HepG2 (cell line): ENCODE results near the gene PIAS3. TPM values are rescaled to one million over a fixed set of nuclear protein-coding genes. Genes with fewer than 3 reads are reported as not detected.

Experiments used
- FOXO1 ChIP-seq: sonication (generic); formaldehyde crosslinking; IDR thresholded peaks from 2 replicates; pipeline ENCODE4 v1.4.0; 2020; ENCODE audit warnings: missing genetic modification reagents
- JUNB ChIP-seq: sonication (generic); formaldehyde crosslinking; IDR thresholded peaks from 2 replicates; pipeline ENCODE4 v1.8.0; 2022; ENCODE audit warnings: missing genetic modification reagents, mild to moderate bottlenecking, borderline replicate concordance
- KDM5A ChIP-seq: fragments of 200-600 bp; sonication (generic); IDR thresholded peaks from 2 replicates; pipeline ENCODE4 v1.7.0; 2018; ENCODE audit warnings: antibody characterized with exemption, mild to moderate bottlenecking, low read length, borderline replicate concordance
- NBN ChIP-seq: fragments of 450-650 bp; conservative IDR thresholded peaks from 2 replicates; pipeline ENCODE4 v1.6.1; 2017
- PHF5A ChIP-seq: IDR thresholded peaks from one replicate; pipeline ENCODE4 v1.6.1; 2018; ENCODE audit warnings: low read depth, missing genetic modification reagents; ENCODE audit not compliant: unreplicated experiment
- POGZ ChIP-seq: sonication (generic); formaldehyde crosslinking; IDR thresholded peaks from 2 replicates; pipeline ENCODE4 v1.4.0; 2020; ENCODE audit warnings: mild to moderate bottlenecking, missing genetic modification reagents
- POLR2AphosphoS2 ChIP-seq: IDR thresholded peaks from 2 replicates; pipeline ENCODE4 v1.6.1; 2011; ENCODE audit warnings: low read depth, low read length, improper control_type of control experiment
- SRSF4 ChIP-seq: fragments of 200-400 bp; formaldehyde crosslinking; IDR thresholded peaks from one replicate; pipeline ENCODE4 v1.6.1; 2018; ENCODE audit warnings: mild to moderate bottlenecking, low read depth, low read length, moderate library complexity; ENCODE audit not compliant: poor library complexity, severe bottlenecking
- TMF1 ChIP-seq: sonication (generic); formaldehyde crosslinking; IDR thresholded peaks from 2 replicates; pipeline ENCODE4 v1.8.1; 2022; ENCODE audit warnings: low read depth, missing genetic modification reagents
- XBP1 ChIP-seq: sonication (generic); formaldehyde crosslinking; IDR thresholded peaks from 2 replicates; pipeline ENCODE4 v1.5.0; 2020; ENCODE audit warnings: missing genetic modification reagents
- ZIK1 ChIP-seq: sonication (generic); formaldehyde crosslinking; IDR thresholded peaks from 2 replicates; pipeline ENCODE4 v1.5.0; 2020; ENCODE audit warnings: mild to moderate bottlenecking, low read depth, missing genetic modification reagents, borderline replicate concordance
- ZKSCAN5 ChIP-seq: sonication (generic); formaldehyde crosslinking; IDR thresholded peaks from 2 replicates; pipeline ENCODE4 v1.5.1; 2020; ENCODE audit warnings: mild to moderate bottlenecking, missing genetic modification reagents
- ZMAT3 ChIP-seq: sonication (generic); formaldehyde crosslinking; conservative IDR thresholded peaks from 2 replicates; pipeline ENCODE4 v1.7.0; 2021; ENCODE audit warnings: missing genetic modification reagents
- ZNF383 ChIP-seq: sonication (generic); formaldehyde crosslinking; IDR thresholded peaks from 2 replicates; pipeline ENCODE4 v1.4.0; 2020; ENCODE audit warnings: missing genetic modification reagents, mild to moderate bottlenecking, borderline replicate concordance
- ZNF737 ChIP-seq: sonication (generic); formaldehyde crosslinking; IDR thresholded peaks from 2 replicates; pipeline ENCODE4 v1.5.0; 2020; ENCODE audit warnings: missing genetic modification reagents, mild to moderate bottlenecking, borderline replicate concordance
- ZNF839 ChIP-seq: sonication (generic); formaldehyde crosslinking; IDR thresholded peaks from 2 replicates; pipeline ENCODE4 v1.4.0; 2020; ENCODE audit warnings: missing genetic modification reagents, mild to moderate bottlenecking, borderline replicate concordance
- ZNF850 ChIP-seq: sonication (generic); formaldehyde crosslinking; conservative IDR thresholded peaks from 2 replicates; pipeline ENCODE4 v1.9.0; 2021; ENCODE audit warnings: mild to moderate bottlenecking, missing genetic modification reagents
- ZSCAN20 ChIP-seq: sonication (generic); formaldehyde crosslinking; IDR thresholded peaks from 2 replicates; pipeline ENCODE4 v1.4.0; 2020; ENCODE audit warnings: missing genetic modification reagents, mild to moderate bottlenecking, borderline replicate concordance
- ZSCAN9 ChIP-seq: IDR thresholded peaks from 2 replicates; pipeline ENCODE4 v1.6.1; 2016; ENCODE audit warnings: borderline replicate concordance
- polyA plus RNA-seq, 8 experiments: library from polyadenylated mRNA; depleted of rRNA in 3 of 8; stranded (reverse) in 7 of 8; unstranded in 1 of 8; fragments of >200 nt; fragmentation: Illumina TruSeq in 4 of 8; extraction: Trizol in 4 of 8; gene quantifications; 2 replicates each; pipeline versions ENCODE4 v1.2.1 to v1.2.3, GENCODE V29; 2011 to 2016; ENCODE audit warnings: low read depth in 4 of 8, missing spikeins in 1 of 8, mixed read lengths in 1 of 8; ENCODE audit not compliant: insufficient read depth in 1 of 8
- total RNA-seq, 5 experiments: library from RNA; depleted of rRNA; stranded (reverse); fragments of >200 nt; fragmentation: Illumina TruSeq; extraction: Trizol; gene quantifications; 2 replicates each; pipeline ENCODE4 v1.2.3, GENCODE V29; 2016; ENCODE audit warnings: low read depth in 1 of 5
- TF ChIP-seq, protein P1 (sequence below): sonication (generic); IDR thresholded peaks from 2 replicates; pipeline ENCODE4 v1.6.1; 2016; ENCODE audit warnings: low read depth, borderline replicate concordance
- TF ChIP-seq, protein P2 (sequence below): sonication (generic); formaldehyde crosslinking; IDR thresholded peaks from 2 replicates; pipeline ENCODE4 v1.4.0; 2020; ENCODE audit warnings: missing genetic modification reagents
- TF ChIP-seq, protein P3 (sequence below): sonication (generic); formaldehyde crosslinking; IDR thresholded peaks from 2 replicates; pipeline ENCODE4 v1.8.0; 2022; ENCODE audit warnings: missing genetic modification reagents, mild to moderate bottlenecking, borderline replicate concordance
- TF ChIP-seq, protein P4 (sequence below): sonication (generic); formaldehyde crosslinking; IDR thresholded peaks from 2 replicates; pipeline ENCODE4 v1.4.0; 2020; ENCODE audit warnings: mild to moderate bottlenecking, missing genetic modification reagents

Gene PIAS3
- total and polyA plus RNA-seq, 2 of the 13 experiments (the other 11 are each of a cell fraction or from before 2014, with no cell fraction given): 3.7 to 8.0 TPM

DNA sequence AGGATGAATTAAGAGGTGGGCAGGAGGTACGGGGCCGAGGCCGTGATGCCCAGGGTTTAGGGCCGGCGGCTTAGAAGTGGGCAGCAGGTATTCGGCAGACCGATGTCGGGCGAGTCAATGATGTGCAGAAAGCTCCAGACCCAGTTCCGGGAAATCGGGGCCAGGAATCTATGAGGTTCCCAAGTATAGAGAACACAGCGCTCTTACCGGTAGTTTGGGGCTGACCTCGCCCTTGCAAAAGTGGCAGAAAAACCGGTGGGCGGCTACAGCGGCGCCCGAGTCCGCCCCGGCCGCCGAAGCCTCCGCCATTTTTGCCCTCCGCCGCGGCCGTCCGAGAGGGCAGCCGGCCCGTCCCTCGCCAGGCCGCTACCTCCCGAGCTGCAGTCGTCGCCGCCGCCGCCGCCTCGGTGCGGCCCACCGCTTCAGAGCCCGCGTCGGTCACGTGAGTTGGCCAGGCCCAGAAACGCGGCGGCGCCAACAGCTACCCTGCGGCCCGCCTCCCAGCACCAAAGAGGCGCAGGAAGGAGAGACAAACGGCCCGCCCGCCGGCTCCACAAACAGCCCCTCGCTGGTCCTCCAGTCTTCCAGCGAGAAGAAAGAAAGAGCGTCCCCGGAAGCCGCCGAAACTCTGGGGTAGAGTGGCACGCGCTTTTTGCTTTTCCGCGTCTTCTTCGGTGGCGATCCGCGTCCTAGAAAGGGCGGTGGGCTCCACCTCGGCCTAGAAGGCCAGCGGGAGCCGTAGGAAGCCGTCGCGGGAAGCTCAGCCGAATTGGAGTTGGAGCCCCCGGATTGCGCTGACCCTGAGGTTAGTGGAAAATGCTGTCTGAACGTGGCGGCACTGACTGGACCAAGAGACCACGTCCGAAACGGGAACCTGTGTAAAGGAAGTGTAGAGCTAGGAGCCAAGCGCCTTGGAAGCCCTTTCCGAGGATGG is 35.0 kb downstream of the PIAS3 start, which contains the start of the genes POLR3C and RNF115 (continued):
- TF ChIP-seq ZKSCAN5 (no peak), ZSCAN9 (CRISPR knock-in tag) (no peak), ZNF383 (CRISPR knock-in tag) (no peak), POLR2AphosphoS2 (no peak), POGZ (CRISPR knock-in tag) (peak; percentile 41; the same call in 1 of the 2 replicates), ZNF839 (CRISPR knock-in tag) (no peak), ZIK1 (CRISPR knock-in tag) (peak; percentile 80; the same call in 1 of the 2 replicates), PHF5A (no peak), XBP1 (no peak), ZNF737 (CRISPR knock-in tag) (no peak), ZSCAN20 (CRISPR knock-in tag) (peak; percentile 75; the same call in 1 of the 2 replicates), KDM5A (peak; percentile 63), TMF1 (CRISPR knock-in tag) (peak; percentile 38; the same call in 1 of the 2 replicates), FOXO1 (0 out of 2 replicates have a peak, but pooled peaks have one; percentile 41), SRSF4 (no peak), JUNB (CRISPR knock-in tag) (no peak), ZMAT3 (CRISPR knock-in tag) (0 out of 2 replicates have a peak, but pooled peaks have one; percentile 67), ZNF850 (CRISPR knock-in tag) (peak; percentile 53; the same call in 1 of the 2 replicates), NBN (no peak)
- TF ChIP-seq, protein P1, sequence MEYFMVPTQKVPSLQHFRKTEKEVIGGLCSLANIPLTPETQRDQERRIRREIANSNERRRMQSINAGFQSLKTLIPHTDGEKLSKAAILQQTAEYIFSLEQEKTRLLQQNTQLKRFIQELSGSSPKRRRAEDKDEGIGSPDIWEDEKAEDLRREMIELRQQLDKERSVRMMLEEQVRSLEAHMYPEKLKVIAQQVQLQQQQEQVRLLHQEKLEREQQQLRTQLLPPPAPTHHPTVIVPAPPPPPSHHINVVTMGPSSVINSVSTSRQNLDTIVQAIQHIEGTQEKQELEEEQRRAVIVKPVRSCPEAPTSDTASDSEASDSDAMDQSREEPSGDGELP: no peak
- TF ChIP-seq, protein P2, sequence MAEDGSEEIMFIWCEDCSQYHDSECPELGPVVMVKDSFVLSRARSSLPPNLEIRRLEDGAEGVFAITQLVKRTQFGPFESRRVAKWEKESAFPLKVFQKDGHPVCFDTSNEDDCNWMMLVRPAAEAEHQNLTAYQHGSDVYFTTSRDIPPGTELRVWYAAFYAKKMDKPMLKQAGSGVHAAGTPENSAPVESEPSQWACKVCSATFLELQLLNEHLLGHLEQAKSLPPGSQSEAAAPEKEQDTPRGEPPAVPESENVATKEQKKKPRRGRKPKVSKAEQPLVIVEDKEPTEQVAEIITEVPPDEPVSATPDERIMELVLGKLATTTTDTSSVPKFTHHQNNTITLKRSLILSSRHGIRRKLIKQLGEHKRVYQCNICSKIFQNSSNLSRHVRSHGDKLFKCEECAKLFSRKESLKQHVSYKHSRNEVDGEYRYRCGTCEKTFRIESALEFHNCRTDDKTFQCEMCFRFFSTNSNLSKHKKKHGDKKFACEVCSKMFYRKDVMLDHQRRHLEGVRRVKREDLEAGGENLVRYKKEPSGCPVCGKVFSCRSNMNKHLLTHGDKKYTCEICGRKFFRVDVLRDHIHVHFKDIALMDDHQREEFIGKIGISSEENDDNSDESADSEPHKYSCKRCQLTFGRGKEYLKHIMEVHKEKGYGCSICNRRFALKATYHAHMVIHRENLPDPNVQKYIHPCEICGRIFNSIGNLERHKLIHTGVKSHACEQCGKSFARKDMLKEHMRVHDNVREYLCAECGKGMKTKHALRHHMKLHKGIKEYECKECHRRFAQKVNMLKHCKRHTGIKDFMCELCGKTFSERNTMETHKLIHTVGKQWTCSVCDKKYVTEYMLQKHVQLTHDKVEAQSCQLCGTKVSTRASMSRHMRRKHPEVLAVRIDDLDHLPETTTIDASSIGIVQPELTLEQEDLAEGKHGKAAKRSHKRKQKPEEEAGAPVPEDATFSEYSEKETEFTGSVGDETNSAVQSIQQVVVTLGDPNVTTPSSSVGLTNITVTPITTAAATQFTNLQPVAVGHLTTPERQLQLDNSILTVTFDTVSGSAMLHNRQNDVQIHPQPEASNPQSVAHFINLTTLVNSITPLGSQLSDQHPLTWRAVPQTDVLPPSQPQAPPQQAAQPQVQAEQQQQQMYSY (CRISPR knock-in tag): no peak; the same call in 1 of the 2 replicates
- TF ChIP-seq, protein P3, sequence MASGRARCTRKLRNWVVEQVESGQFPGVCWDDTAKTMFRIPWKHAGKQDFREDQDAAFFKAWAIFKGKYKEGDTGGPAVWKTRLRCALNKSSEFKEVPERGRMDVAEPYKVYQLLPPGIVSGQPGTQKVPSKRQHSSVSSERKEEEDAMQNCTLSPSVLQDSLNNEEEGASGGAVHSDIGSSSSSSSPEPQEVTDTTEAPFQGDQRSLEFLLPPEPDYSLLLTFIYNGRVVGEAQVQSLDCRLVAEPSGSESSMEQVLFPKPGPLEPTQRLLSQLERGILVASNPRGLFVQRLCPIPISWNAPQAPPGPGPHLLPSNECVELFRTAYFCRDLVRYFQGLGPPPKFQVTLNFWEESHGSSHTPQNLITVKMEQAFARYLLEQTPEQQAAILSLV (CRISPR knock-in tag): peak; percentile 74; the same call in 1 of the 2 replicates
- TF ChIP-seq, protein P4, sequence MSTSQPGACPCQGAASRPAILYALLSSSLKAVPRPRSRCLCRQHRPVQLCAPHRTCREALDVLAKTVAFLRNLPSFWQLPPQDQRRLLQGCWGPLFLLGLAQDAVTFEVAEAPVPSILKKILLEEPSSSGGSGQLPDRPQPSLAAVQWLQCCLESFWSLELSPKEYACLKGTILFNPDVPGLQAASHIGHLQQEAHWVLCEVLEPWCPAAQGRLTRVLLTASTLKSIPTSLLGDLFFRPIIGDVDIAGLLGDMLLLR (CRISPR knock-in tag): peak; percentile 63; the same call in 1 of the 2 replicates
